Nephron (organoid): ENCODE results near the gene CLCN1.
A peak's percentile ranks its signal among the peaks of the same experiment; 100 is the strongest.

Source experiments
- H3K27ac Mint-ChIP-seq, 3 experiments: 2 replicates each; pipeline ENCODE4 v1.8.0; 2020; ENCODE audit warnings: mixed read lengths in 3 of 3, mild to moderate bottlenecking in 2 of 3, moderate library complexity in 1 of 3
- H3K27me3 Mint-ChIP-seq: 2 replicates; pipeline ENCODE4 v1.8.0; 2021; ENCODE audit warnings: low read depth, mild to moderate bottlenecking, moderate library complexity, mixed read lengths
- H3K36me3 Mint-ChIP-seq: 2 replicates; pipeline ENCODE4 v1.8.0; 2020; ENCODE audit warnings: low read depth, mixed read lengths
- H3K4me1 Mint-ChIP-seq: 2 replicates; pipeline ENCODE4 v1.8.0; 2020; ENCODE audit warnings: mixed read lengths
- H3K4me3 Mint-ChIP-seq, 3 experiments: 2 replicates each; pipeline ENCODE4 v1.8.0; 2020; ENCODE audit warnings: mild to moderate bottlenecking in 3 of 3, mixed read lengths in 3 of 3, moderate library complexity in 2 of 3
- H3K9me3 Mint-ChIP-seq: 2 replicates; pipeline ENCODE4 v1.8.0; 2020; ENCODE audit warnings: mixed read lengths
- CTCF ChIP-seq, 3 experiments: fragments of 200-600 bp; sonication (generic); IDR thresholded peaks; one replicate each; pipeline ENCODE4 v1.5.0; 2021; ENCODE audit warnings: antibody characterized with exemption in 3 of 3; ENCODE audit not compliant: unreplicated experiment in 3 of 3

The CLCN1 gene

GRCh38 chr7:143387156-143387975, 71.5 kb downstream of the CLCN1 start:
- no peaks in the 10 kb centered on the region for H3K9me3 Mint-ChIP-seq

GRCh38 chr7:143388051-143388450, 72.1 kb downstream of the CLCN1 start:
- TF ChIP-seq CTCF (IDR thresholded peaks at IDR 0.05; ENCODE audit: unreplicated experiment in 3 of 3), result no peak
- H3K4me1 Mint-ChIP-seq, result peaks cover 17% of the 10 kb centered on the region
- no peak overlapping the region for H3K4me3 Mint-ChIP-seq
- no peaks in the 10 kb centered on the region for H3K9me3 Mint-ChIP-seq
- H3K36me3 Mint-ChIP-seq, result peaks cover 25% of the 10 kb centered on the region
- H3K27me3 Mint-ChIP-seq, result no peaks in the 10 kb centered on the region
- H3K27ac Mint-ChIP-seq, result no peak overlapping the region

More at GRCh38 chr7:143387156-143387975, 71.5 kb downstream of the CLCN1 start:
- no peak overlapping the region for H3K27ac Mint-ChIP-seq
- H3K4me1 Mint-ChIP-seq, result peaks cover 13% of the 10 kb centered on the region
- TF ChIP-seq CTCF (IDR thresholded peaks at IDR 0.05; ENCODE audit: unreplicated experiment in 3 of 3), result no peak
- no peak overlapping the region for H3K4me3 Mint-ChIP-seq
- no peaks in the 10 kb centered on the region for H3K27me3 Mint-ChIP-seq
- H3K36me3 Mint-ChIP-seq, result peaks cover 19% of the 10 kb centered on the region

GRCh38 chr7:143388491-143389101, 72.7 kb downstream of the CLCN1 start:
- TF ChIP-seq CTCF (IDR thresholded peaks at IDR 0.05; ENCODE audit: unreplicated experiment in 3 of 3), result no peak
- Mint-ChIP-seq H3K4me3 (no peak overlapping the region), H3K9me3 (no peaks in the 10 kb centered on the region), H3K36me3 (peaks cover 29% of the 10 kb centered on the region), H3K27ac (no peak overlapping the region), H3K4me1 (peaks cover 19% of the 10 kb centered on the region), H3K27me3 (no peaks in the 10 kb centered on the region)

- H3K4me1 Mint-ChIP-seq, result peaks cover 19% of the 10 kb centered on the region
- TF ChIP-seq CTCF (IDR thresholded peaks at IDR 0.05; ENCODE audit: unreplicated experiment in 3 of 3), result no peak
- peak overlapping the region in 1 of 3 experiments; percentile 51 for H3K27ac Mint-ChIP-seq
- no peaks in the 10 kb centered on the region for H3K9me3 Mint-ChIP-seq
- H3K4me3 Mint-ChIP-seq, result no peak overlapping the region
- peaks cover 35% of the 10 kb centered on the region for H3K36me3 Mint-ChIP-seq
- H3K27me3 Mint-ChIP-seq, result no peaks in the 10 kb centered on the region
Measured at GRCh38 chr7:143389316-143390103, 73.6 kb downstream of the CLCN1 start.

- Mint-ChIP-seq H3K4me3 (no peak overlapping the region), H3K9me3 (no peaks in the 10 kb centered on the region), H3K4me1 (peaks cover 19% of the 10 kb centered on the region), H3K27ac (peak overlapping the region in 1 of 3 experiments; percentile 51), H3K36me3 (peaks cover 37% of the 10 kb centered on the region), H3K27me3 (no peaks in the 10 kb centered on the region)
- no peak for TF ChIP-seq CTCF (IDR thresholded peaks at IDR 0.05; ENCODE audit: unreplicated experiment in 3 of 3)
Measured at GRCh38 chr7:143390104-143390772, 74.3 kb downstream of the CLCN1 start.
